ENCODE data around the gene HDAC4. TPM values are rescaled to one million over a fixed set of nuclear protein-coding genes. Genes with fewer than 3 reads are reported as not detected.

The HDAC4 gene
- total and polyA plus RNA-seq, 2 of the 8 experiments (the other 6 are each of a cell fraction or from before 2014, with no cell fraction given), result 15.4 to 31.5 TPM

- TF ChIP-seq CHD7 (IDR thresholded peaks at IDR 0.05; ENCODE audit: insufficient replicate concordance, low read length) (no peak), ATF3 (IDR thresholded peaks at IDR 0.05; ENCODE audit: insufficient read depth, low read depth, low read length) (no peak), SP2 (IDR thresholded peaks at IDR 0.05; ENCODE audit: low read length) (no peak), POLR2A (IDR thresholded peaks at IDR 0.05; ENCODE audit: control extremely low read depth in 1 of 2, low read depth in 2 of 2, low read length in 2 of 2) (no peak), PHF8 (conservative IDR thresholded peaks at IDR 0.05; ENCODE audit: low read depth, low read length) (no peak), MAX (IDR thresholded peaks at IDR 0.05) (no peak), SP1 (IDR thresholded peaks at IDR 0.05; ENCODE audit: low read depth, low read length) (no peak), BRCA1 (IDR thresholded peaks at IDR 0.05; ENCODE audit: low read depth, low read length) (no peak)
Measured at GRCh38 chr2:239166201-239166834, 234.5 kb downstream of the HDAC4 start (continued).

Data from H1 (cell line).